Renal cortex interstitium (tissue), 11 donors: ENCODE results near the gene PSMB7. TPM values are rescaled to one million over a fixed set of nuclear protein-coding genes. Genes with fewer than 3 reads are reported as not detected.
A peak's percentile ranks its signal among the peaks of the same experiment; 100 is the strongest.

ENCODE experiments used
- DNase-seq, 11 donors: peaks; one replicate each; pipeline ENCODE4 v3.0.0-alpha.2; 2013; ENCODE audit warnings: low read depth in 9 of 11, low spot score in 4 of 11; ENCODE audit errors: extremely low read depth in 1 of 11
- polyA plus RNA-seq, 3 donors: library from polyadenylated mRNA; unstranded; fragments of 120-200 nt; gene quantifications; one replicate each; pipeline ENCODE4 v1.2.1, GENCODE V29; 2013; ENCODE audit not compliant: insufficient read length in 3 of 3

The PSMB7 gene
- polyA plus RNA-seq, 3 donors, result 190 to 234 (median 223) TPM

GRCh38 chr9:124343533-124344290 lies 71.5 kb downstream of the PSMB7 start:
- DNase-seq, result no peak

- peak in 9 of 11 donors; percentile 33 to 70 (median 58) for DNase-seq
These were observed 72.3 kb downstream of the PSMB7 start for GRCh38 chr9:124342776-124343485.

- DNase-seq, result no peak
These were observed 72.9 kb downstream of the PSMB7 start for GRCh38 chr9:124342402-124342775.

GRCh38 chr9:124341455-124342170 lies 73.6 kb downstream of the PSMB7 start:
- no peak for DNase-seq

DNA sequence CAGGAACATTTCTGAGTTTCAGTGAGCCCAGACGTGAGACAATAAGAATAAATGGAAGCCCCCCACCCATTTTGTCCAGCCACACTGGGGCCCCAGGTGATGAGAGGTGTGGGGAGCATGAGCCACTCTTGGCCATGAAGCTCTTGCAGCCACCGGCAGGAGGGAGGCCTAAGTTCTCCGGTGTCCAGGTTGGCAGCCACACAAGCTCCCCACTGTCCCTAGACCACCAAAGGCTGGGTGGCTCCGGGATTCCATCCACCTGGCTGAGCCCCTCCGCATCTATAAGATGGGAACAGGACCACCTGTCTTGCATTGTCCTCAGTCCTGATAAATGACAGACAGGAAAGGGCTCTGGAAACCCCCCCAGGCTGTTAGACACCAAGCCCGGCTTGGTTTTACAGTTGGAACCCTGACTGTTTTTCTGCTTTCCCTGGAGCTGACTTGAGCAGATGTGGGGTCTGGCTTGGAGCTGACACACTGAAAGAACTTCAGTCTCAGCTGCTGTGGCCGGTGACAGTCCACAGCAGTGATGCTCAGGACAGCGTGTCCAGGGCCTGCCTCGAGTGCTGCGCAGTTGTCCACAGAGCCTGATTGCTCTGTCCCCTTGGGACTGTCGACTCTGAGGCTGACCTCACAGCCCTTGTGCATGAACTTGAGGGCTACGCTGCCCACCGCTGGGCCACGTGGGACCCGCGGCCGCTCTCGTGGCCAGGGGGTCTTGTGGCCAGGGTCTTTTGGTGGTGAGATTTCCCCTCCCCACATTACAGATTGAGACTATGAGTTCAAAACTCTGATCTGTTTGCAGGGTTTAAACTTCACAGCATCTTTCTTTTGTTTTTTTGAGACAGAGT lies 74.8 kb downstream of the PSMB7 start:
- DNase-seq, result no peak

DNA sequence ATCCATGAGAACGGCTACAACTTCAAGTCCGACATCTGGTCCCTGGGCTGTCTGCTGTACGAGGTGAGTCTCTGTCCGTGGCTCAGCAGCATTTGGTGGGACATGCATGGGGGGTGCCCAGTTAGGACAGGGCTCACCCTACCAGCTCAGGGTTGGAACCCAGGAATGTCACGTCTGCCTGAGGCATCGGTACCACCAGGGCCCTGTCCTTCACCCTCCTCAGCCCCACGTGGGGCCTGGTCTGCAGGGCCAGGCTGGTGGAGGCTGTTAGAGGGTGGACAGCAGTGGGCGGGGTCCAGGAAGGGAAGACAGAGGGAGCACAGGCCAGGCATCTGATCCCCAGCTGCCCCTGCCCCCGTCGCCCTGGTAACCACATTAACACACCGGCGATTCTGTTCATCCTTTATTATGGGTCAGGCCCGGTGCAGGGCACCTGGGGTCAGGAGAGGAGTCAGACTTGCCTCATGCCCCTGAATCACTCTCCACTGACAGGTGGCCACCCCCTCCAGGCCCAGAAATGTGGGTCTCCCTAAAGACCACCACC lies 75.6 kb downstream of the PSMB7 start:
- no peak for DNase-seq

GRCh38 chr9:124337562-124337961 lies 77.7 kb downstream of the PSMB7 start:
- no peak for DNase-seq

- DNase-seq, result no peak
These were observed 79.9 kb downstream of the PSMB7 start for GRCh38 chr9:124335320-124335707.

DNA sequence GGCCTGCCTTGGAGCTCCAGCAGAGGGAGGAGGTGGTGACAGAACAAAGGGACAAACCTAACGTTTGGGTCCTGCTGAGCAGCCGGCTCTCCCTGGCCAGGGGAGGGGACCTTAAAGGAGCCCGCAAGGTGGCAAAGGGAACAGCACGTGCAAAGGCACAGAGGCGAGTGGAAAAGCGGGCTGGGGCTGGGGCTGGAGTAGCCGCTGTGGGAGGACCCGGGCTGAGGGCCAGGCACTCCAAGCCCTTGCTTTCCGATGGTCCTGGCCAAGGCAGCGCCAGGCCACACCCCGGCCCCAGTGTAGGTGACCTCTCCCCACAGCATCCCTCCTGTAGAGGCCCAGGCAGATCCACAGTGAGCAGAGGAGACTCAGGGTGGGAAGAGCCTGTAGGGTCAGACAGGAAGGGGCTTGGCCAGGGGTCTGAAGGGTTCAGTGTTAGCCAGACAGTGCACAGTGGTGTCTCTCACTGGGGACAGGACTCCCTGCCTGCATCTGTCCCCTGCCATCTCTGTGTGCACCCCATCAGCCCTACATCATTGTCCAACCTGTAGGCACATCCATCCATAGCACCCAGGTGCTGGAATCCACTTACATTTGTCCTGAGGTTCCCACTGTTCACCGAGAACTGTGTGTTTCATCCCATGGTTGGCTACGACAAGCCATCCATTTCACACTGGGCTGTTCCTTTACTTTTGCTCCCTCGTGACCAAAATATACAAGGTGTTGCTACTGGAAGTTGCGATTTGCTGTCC lies 80.5 kb downstream of the PSMB7 start:
- DNase-seq, result no peak

DNA sequence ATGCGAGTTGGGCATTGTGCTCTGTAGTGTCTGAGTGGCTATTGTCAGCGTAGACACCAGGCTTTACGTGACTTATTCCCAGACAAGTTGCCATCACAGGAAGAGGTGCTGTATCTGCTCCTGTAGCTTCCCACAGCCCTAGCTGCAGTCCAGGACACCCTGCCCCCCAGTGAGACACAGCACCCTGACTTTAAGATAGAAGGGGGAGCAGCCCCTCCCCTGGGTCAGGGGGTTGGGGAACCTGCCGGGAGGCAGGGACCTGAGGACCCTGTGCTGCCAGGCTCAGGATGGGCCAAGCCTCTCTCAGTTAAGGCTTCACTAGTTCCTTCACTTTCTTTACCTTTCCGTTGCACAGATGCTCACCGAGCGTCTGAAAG lies 82.1 kb downstream of the PSMB7 start:
- DNase-seq, result no peak

- no peak for DNase-seq
These were observed 82.7 kb downstream of the PSMB7 start for GRCh38 chr9:124332361-124333202.

GRCh38 chr9:124331580-124331979 lies 83.7 kb downstream of the PSMB7 start:
- no peak for DNase-seq

DNA sequence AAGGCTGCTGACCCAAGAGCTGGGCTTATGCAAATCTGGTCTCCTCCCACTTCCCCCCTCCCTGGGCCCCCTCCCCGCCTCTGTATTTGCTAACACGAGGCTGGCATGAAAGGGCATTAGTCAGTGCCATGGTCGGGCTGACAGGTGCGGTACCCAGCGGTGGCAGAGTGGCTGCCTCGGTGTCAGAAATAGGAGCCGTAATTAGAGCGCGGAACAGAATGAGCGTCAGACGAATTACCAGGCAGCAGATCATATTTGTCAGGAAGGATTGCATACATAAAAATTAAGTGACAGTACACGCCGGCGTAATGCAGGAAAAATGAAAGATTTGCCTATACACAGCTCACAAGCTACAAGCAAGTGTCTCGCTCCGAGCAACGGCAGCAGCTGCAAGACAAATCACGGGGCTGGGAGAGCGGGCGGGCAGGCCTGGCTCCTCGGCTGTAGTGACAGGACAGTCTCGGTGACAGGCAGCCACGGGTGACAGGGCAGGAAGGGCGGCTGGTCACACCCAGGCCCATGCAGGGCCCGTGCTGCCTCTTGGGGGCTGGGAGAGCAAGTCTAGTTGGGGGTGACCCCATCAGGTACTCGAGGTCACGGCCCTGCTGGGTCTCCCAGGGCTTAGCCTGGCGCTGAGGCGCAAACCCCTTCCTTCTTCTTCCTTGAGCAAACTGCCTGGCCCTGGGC lies 85.1 kb downstream of the PSMB7 start:
- no peak for DNase-seq

- no peak for DNase-seq
These were observed 85.9 kb downstream of the PSMB7 start for GRCh38 chr9:124329206-124329792.

- DNase-seq, result no peak
These were observed 87.0 kb downstream of the PSMB7 start for GRCh38 chr9:124328285-124328684.

DNA sequence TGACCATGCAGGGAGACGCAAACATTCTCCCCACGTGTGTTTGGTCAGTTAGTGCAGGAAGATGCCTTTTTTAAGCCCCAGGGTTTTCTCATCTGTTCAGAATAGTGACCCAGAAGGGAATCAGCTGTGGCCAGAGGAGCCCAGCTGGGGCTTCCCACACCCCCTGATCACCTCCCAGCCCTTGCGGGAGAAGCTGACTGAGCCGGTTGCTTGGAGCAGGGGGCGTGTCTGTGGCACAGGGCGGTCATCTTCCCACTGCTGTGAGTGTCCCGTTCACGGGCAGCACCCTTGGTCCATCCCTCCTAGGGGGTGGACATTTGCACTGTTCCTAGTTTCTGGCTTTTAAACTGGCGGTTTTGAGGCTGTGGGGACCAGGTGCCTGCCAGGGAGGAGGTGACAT lies 87.8 kb downstream of the PSMB7 start:
- no peak for DNase-seq

DNA sequence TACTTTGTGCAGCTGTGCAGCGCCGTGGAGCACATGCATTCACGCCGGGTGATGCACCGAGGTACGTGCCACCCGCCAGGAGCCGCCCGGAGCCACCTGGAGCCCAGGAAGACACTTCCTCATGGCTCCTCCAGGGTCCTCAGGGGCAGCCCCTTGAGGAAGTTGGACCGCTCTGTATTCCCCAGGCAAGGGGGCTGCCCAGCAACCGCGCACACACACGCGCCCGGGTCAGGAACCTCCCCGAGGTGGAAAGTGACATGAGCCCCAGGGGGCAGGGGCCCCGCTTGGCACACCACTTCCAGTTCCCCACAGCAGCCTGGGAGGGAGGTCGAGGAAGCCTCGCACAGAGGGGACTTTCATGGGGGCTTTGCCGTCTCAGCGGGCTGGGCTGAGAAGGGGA lies 88.9 kb downstream of the PSMB7 start:
- no peak for DNase-seq
